Measurements from ENCODE around the gene CCNH.

- TF ChIP-seq POLR2A (IDR thresholded peaks at IDR 0.05) (no peak), CTCF (IDR thresholded peaks at IDR 0.05) (no peak)
Measured at GRCh38 chr5:87390576-87391199, 22.0 kb downstream of the CCNH start.

All from testis (tissue), 2 donors.